ENCODE data around the gene TPRA1.

GRCh38 chr3:127612966-127613365 is 22.4 kb upstream of the TPRA1 start:
- TF ChIP-seq CTCF (conservative IDR thresholded peaks at IDR 0.05 in 1 of 2, IDR thresholded peaks at IDR 0.05 in 1 of 2; ENCODE audit: low read depth in 1 of 2, low read length in 2 of 2), result no peak
- no peak for TF ChIP-seq EZH2 (IDR thresholded peaks at IDR 0.05; ENCODE audit: low read length, missing control alignments)
